CD4-positive, alpha-beta T cell treated with Interleukin-6 at 100 ng/mL for 8 hours (primary cell): ENCODE measurements around the gene ABLIM3.

Experiments
- DNase-seq: peaks from one replicate; pipeline ENCODE4 v3.0.0-alpha.2; 2020; ENCODE audit warnings: mixed read lengths, low spot score

Gene ABLIM3

DNA sequence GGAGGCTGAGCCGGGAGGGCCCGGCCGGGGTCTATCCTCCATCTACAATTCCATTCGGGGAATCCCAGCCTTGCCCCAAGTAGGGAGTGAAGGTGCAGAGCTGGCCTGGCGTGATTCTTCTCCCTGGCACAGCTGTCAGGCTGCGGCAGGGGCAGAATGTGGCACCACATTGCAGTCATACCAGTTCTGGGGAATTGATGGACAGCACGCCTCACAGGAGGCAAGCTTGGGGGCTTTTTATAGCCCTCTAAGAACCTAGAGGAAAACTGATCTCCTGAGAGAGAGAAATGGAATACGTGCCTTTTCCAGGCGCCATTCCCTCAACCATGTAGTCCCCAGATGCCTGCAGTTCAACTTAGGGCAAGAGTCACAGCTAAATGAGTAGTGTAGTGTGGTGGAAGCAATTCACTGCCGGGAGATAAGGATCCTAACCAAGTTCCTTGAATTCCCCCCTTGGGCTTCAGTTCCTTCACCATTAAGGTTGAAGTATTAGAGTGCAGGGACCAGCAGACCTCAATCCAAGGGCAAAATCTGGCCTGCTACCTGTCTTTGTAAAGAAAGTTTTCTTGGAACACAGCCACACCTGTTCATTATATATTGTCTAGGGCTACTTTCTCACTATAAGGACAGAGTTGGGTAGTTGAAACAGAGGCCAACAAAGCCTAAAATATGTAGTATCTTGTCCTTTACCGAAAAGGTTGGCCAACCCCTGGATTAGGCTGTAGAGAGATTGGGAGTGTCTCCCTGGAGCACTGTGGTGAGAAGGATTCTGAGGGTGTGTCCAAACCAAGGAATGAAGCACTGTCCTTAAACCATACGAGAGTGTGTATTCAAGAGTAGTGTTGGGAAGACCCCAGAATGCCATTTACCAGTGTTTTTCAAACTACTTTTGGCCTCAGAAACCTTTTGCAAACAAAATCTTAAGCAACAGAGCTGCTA is 141.0 kb downstream of the ABLIM3 start:
- no peak for DNase-seq

DNA sequence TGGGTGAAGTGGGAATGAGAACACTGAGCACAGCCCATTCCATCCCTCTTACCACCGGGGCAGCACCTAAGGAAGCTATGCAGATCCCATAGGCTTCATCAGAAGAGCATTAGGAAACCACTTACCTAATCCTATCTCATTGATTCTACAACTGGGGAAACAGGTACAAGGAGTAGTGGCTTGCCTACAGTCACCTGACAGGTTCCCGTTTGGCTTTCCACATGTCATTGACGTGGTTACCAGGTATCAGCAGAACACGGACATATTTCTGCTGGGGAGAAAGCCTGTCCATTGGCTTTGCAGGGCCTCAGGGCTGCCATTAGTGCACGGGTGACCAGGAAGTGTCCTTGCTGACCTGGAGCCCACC is 141.7 kb downstream of the ABLIM3 start:
- no peak for DNase-seq

DNA sequence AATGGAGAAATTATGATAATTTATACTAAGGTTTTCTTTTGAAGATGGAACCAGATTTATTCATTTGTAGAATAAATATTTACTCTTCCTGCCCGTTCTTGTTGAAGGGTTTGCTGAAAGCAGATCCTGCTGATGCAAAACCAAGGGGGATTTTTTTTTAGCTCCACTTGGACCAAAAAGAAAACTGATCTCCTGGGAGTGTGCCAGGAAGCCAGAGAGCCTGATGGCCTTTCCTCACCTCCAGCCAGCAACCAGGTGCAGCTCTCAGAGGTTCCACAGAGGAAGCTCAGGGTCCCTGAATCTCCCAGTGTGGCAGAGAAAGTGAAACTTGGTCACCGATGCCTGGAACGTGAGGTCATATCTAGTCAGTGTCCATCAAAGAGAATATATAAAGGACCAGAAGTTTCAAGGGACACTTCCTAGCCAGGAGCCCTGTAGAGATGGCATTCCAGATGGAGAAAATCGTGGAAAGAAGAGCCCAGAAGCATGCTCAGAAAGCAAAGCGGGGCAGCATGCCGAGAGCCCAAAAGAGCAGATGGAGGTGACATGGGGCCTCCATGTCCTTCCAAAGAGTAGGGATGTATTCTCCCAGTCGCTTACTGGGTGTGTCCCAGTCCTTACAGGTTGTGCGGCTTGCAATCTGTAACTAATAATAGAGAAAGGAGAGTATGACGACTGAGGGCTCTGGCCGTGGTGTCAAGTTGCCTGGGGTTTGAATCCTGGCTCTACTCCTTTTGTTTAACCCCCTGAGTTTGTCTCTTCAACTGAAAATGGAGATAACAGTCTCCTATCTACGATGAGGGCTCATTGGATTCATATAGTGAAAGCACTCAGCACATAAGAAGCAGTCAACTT is 142.6 kb downstream of the ABLIM3 start:
- DNase-seq = no peak

DNA sequence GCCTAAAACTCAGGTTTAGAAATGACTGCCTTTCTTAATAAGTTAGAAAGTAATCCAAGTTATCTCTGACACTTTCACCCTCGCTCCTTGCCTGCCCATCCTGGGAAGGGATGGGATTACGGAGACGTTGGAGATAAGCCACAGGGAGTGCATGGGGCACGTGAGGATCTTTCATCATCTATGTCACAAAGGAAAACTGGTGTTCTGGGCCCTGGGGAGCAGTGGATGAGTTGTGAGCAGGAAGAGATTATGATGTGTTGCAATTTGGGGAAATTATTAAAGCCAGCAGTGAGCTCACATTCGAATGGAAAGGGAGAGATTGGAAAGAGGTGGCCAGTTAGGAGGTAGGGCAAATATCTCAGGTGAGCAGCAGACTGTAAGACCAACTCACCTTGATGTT is 143.2 kb downstream of the ABLIM3 start:
- DNase-seq = no peak

DNA sequence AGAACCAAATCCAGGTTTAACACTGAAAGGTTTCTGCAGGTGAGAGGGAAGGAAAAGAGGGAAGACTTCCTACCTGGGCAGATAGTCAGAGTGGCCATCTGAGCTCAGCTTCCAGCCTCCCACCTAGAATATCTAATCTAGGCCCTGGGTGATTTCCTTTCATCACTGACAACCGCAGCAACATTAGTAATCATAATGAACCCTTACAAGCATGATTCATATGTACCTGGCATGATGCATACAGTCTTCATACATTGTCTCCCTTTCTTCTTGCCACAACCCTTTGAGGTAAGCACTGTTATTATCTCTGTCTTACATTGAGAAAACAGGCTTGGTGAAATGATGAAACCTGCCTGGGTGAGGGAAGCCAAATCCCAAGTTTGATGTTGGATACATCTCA is 143.9 kb downstream of the ABLIM3 start:
- DNase-seq = no peak

DNA sequence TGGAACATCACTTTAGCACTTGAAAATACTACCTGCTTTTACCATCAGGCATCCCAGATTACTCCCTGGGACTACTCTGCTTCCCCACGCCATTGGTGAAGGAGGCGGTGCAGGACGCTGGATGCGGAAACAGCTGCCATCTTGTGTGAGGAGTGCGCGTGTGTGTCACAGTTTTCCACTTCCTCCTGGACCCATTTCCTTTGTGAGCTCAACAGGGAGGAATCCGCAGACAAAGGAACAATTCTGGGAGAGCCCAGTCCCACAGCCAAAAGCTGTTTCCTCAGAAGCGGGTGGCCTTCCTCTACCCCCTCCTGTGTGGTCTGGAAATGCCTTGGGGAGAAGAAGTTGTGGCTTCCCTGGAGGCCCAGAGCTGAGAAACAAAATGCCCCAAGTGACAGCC is 147.1 kb downstream of the ABLIM3 start:
- no peak for DNase-seq

DNA sequence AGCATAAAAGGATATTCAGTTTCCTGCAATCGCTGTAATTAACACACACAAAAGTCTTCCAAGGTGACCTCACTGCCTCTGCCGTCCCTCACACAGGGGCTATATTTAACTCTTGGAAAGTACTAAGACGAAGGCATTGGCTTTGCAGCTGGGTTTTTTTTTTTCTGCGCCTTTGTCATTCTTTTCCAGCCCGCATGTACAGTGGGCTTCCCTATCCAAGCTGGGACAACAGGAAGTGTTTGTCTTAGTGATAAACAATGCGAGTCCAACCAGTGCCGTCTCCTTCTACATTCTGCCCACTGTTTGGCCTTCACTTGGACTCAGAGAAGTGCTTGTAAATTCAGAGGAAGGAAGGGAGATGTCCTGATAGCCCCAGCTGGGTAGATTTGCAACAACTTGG is 148.0 kb downstream of the ABLIM3 start:
- no peak for DNase-seq

DNA sequence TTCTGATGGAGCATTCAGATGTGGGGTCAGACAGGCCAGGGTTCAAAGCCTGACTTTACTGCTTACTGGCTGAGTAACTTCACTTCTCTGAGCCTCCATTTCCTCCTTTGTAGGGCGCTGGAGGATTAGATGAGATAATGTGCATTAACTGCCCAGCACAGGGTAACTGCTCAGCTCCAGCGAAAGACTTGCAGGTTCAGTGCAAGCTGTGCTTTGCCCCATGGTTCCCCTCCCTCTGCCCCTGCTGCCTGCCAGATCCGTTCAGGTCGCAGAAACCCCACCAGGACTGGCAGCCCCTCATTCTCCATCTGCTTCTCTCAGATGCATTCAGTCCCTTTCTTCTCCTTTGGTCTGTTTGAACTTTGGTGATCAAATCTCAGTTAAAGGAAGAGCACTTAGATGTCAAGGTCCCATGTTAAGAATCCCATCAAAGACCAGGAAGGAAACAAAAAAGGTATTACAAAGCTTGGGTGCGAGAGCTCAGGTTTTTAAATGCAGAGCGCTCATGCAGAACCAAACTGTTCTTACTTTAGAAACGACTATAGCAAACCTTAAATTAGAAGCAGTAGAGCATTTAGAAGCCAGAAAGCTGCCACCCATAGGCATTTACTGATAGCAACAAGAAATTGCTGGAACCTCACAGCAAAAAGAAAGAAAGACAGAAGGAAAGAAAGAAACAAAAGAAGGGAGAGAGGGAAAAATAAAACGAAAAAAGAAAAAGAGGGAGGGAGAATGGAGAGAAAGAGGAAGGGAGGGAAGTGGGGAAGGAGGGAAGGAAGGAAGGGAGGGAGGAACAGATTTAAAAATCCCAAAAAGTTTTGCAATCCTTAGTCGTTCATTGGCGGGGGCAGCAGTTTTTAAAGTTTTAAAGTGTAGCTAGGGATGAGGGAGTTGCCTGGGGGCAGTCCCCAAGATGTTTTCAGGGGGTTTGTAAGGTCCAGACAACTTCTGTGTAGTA is 153.9 kb downstream of the ABLIM3 start:
- peak; percentile 11 for DNase-seq

DNA sequence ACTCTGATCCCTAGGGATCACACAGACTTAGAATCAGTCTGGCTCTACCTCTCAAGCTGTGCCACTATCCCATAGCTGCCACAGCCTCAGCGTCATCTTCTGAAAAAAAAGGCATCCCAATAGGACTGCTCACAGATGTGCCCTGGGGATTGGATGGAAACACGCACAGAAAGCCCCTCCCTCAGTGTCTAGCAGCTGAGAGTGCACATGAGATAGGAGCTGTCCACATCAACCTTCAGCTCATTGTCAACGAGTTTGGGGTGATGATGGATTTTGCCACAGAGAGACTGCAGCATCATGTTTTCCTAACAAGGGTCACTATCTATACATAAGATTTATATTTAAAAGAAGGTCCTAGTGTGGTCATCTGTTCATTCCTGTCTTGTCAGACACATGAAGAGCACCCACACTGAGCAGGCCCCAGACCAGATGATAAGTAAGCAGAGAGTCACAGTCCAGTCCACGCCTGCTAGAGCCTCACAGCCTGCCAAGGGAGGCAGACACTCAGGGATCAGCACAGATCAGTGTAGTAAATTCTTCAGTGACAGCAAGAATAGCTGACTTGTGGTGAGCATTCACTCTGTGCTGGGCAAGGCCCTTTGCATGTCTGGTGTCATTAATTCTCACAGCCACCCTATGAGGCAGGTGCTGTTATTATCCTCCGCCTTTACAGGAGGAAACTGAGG is 156.2 kb downstream of the ABLIM3 start:
- DNase-seq = no peak

DNA sequence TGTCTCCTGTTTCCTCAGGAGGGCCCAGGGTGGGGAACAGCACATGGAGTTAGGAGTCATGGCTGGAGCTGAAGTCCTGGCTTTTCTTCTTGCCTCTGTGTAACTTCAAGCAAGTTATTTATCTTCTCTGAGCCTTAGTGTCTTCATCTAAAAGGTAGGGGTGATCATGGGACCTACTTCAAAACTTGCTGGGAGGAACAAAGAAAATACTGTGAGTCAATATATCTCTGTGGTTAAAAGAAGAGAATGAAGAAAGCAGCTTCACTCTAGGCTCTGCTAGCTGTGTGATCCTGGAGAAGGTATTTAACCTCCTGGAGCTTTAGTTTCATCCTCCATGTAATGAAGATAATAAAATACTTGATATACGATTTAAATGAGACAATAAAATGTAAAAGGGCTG is 156.9 kb downstream of the ABLIM3 start:
- no peak for DNase-seq

DNA sequence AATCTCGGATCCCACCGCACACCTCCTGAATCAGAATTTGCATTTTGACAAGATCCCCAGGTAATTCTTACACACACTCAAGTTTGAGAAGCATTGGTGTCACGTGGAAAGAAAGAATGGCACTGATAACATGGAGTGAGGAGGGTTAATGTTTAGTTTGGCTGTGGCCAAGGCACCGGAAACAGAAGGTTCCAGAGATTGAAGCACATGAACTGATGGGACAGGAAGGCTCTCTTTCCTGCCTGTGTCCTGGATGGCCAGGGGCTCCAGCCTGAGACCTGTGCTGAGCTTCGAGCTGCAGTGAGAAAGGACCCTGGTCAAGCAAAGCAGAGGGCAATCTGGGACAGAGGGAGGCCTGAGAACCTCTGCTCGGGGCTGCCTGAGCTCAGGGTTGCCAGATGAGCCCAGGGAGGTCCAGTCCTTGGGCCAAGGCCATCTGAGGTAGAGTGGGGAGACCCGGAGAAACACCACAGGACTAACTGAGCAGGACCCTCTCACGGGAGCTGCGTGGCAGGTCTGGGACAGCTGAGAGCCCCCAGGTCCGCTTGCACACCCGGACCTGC is 157.6 kb downstream of the ABLIM3 start:
- DNase-seq = no peak

DNA sequence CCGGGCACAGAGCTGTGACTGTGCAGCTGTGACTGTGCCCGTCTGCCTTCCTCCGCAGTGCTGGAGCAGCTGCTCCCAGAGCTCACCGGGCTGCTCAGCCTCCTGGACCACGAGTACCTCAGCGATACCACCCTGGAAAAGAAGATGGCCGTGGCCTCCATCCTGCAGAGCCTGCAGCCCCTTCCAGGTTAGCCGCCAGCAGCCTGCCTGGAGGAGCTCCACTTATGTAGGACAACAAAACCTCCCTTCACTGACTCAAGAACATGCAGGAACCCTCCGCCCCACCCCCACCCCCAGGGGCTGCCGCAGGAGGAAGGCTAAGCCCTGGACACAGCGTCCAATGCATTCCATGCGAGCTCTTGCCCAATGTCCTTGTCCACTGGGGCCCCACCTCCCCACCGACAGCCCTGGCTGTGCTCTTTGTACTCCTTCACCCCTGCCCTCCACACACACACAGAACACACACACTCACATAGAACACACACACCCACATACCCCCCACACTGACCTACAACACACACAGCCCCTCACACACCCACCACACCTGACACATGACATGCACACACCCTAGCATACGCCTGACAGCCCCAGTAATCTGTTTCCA is 158.3 kb downstream of the ABLIM3 start:
- DNase-seq = no peak

DNA sequence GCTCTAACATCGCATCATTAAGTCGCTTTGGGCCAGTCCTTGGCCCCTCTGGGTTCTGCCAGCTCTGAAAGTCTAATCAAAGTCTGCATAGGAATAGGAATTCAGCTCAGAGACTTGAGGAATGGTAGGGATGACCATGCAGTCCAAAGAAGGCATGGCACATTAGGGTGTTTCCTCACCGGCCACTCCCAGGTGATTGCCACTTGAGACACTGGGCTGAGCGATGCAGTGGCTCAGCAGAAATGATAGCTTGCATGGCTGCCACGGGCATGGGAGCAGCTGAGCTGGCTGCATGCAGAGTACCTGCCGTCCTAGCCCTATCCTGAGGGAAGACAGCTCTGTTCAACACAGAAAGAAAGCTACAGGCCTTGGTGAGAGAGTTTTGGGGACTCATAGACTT is 159.1 kb downstream of the ABLIM3 start:
- DNase-seq = no peak

DNA sequence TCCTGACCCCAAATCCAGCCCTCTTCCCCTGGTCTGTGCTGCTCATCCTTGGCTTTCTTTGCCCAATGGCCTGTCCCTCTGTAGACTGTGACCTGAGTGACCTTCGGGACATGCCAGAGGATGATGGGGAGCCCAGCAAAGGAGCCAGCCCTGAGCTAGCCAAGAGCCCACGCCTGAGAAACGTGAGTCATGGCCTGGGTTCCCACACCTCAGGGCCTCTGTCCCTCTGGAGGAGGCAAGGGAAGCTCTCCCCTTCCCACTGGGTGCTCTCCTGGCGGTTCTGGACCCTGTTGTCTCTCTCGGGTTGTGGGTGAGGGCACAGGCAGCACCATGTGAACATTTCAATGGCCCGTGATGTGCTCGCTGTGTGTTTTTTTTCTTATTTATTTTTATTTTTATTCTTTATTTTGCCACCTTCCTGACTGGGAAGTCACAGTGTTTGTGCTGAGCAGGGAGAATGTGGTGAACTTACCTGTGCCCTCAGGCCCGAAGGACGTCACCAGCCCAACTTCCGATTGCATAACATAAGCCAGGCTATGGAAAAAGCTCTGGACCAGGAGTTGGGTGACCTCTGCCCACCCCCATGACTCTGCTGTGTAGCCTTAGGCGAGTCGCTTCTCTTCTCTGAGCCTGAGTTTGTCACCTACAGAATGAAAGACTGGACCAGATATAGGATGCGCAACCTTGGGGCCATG is 159.9 kb downstream of the ABLIM3 start:
- no peak for DNase-seq

DNA sequence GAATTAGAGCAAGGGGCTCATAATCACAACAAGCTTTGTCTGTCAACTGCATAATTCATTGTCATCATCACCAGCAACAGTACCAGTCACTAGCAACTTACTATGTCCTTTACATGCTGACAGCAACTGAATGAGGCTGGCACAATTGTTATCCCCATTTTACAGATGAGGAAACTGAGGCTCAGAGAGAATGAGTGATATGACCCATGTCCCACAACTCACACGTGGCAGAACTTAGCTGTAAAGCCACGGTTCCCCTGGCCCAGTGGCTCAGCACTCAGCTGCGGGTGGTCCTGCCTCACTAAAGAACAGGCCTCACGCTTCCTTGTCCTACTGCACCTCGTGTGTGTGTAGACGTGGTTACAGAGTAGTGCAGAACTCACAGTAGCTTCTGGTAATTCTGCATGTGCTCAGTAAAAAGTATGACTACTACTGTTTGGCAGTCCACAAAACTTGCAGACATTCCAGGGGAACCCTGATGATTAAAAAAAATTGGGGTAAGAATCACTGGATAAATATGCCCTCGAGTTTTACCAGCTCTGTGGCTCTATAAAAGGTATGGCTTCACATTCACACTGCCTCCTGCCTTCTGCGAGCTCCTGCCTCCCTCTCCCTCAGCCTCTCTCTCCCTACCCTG is 160.6 kb downstream of the ABLIM3 start:
- no peak for DNase-seq

DNA sequence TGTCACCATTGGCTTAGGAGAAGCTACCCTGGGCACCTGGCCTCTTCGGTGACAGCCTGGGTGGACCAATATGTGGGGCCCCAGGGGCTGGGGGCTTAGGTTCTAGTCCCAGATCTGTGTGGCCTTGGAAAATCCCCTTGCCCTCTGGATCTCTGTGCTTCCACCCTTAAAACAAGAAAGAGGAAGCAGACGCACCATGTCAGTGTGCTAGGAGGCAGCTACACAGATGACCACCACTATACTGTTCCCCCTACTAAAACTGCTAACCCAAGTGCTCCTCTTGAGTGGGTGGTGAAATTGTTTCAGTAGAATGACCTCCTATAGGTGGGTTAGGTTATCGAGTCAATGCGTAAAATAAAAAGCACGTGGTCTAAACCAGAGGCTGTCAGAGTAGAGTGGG is 161.3 kb downstream of the ABLIM3 start:
- DNase-seq = no peak

DNA sequence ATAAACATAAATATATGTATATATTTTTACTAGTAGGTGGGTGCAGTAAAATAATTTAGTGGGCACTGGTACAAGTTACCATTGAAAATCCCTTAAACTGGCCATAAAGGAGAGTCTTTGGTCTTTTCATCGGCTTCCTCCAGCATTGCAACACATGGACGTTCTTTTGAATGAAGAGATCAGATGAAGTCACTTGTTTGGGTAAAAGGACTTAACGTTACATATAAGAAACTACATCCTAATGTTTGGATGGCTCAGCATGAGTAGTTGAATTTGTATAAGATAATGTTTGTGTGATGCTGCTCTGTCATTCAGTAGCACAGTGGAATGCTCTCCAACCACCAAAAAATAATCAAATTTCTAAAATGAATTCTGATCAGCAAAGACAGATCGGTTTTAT is 161.9 kb downstream of the ABLIM3 start:
- no peak for DNase-seq

DNA sequence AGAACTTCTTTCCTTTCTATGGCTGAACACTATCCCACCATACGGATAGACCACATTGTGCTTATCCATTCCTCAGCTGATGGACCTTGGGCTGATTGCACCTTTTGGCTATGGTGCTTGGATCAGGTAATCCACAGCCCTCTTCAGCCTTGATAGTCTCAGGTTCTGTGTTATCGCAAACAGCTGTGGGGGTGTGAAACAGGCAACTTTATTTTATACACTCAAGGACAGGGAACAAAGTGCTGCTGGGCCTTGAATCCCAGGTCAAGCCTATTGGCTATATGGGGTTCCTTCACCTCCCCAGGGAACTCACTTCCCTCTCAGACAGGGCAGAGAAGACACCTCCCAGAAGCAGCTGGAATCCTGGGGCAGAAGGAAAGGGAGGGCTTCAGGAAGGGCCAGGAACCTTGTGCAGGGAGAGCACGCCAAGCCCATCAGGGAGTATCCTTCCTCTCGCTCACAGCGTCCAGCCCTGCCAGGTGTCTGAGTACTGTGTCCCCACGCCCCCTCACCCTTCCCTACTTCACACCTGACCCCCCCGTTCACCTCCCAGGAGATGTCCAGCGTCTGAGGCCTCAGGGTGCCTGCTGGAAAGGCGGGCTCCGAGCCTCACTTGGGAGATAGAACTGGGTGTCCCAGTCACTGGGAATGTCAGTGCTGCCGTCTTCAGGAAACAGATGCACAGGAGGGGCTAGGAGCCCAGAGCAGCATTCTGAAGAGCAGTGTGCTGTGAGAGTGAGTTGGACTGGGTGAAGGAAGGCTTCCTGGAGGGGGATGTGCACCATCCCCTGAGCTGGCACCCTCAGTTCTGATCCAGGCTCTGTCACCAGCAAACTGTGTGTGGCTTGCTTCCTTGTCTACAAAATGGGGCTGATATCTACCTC is 163.1 kb downstream of the ABLIM3 start:
- DNase-seq = no peak

DNA sequence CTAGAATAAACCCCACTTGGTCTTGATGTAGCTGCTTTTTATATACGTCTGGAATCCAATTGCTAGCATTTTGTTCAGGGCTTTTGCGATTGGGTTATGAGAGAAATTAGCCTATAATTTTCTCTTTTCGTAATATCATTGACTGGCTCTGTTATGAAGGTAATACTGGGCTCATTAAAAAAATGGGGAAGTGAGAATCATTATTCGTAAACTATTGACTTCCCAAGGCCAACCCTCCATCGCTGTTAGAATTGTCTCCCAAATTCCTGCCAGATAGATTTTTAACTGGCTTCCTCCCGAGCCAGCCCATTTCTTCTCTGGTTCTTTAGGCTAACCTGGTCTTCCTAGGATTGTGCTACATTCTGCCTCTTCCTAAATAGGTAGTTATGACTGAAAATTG is 168.1 kb downstream of the ABLIM3 start:
- DNase-seq = no peak
